ENCODE results near the gene SUGT1. TPM values are rescaled to one million over a fixed set of nuclear protein-coding genes. Genes with fewer than 3 reads are reported as not detected.
A peak's percentile ranks its signal among the peaks of the same experiment; 100 is the strongest.
"Not testable (repeated sequence)": the region's sequence is repeated elsewhere in the genome, so short reads cannot be mapped to it uniquely, and the experiment has no call there.

The SUGT1 gene
- 38.6 and 38.7 TPM in 2 replicates for total RNA-seq

DNA sequence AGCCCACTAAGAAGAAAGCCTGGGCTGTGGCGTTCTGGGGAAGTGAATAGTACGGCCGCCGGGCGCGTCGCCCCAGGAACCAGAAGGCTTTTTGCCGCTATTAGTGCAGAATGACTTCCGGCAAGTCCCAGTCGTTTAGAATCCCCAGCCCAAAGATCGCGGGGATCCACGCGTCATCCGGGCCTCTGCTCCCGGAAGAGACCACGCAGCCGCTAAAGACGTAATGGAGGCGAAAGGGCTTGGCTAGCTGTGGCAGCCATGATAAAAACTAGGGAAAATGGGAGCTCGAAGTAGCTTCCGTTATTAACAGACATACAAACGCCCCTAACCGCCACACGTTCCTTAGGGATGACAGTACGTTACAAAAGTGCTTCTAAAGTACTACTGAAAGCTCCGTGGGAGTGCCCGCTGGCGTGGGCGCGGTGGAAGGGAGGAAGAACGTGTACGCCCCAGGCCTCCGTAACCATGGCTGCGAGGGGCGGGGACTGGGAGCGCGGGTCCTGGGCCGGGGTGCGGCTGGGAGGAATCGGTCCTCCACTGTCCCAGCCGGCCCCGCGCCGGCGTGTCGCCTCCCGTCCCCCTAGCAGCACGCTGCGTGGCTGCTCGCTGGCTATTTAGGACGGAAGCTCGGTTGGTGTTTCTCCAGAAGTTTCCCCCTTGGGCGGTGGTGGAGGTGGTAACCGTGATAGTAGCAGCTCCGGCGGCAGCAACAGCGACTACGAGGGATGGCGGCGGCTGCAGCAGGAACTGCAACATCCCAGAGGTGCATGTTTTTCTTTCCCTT, at the start of gene SUGT1:
SUGT1 (plus strand) TSS at position 641 of the 784 bp plus-strand sequence; CDS start at position 726, 85 bp downstream.
- H3K4me1 Mint-ChIP-seq = peaks cover 11% of the 10 kb centered on the region
- ATAC-seq (ENCODE audit: low read depth) = peak; percentile 94
- peak; percentile 96 for DNase-seq
- POLR2A ChIA-PET = interaction anchor here (0.7 to 3.0 kb wide), 13 partner anchors 13 to 1200 kb away, joined by 3 to 98 read pairs (median 7); partner anchors contain the start of genes INTS6 and VPS36
- no peaks in the 10 kb centered on the region for H3K27me3 Mint-ChIP-seq
- H3K27ac Mint-ChIP-seq = no peak within 1 kb of the TSS
- intact Hi-C loops (cut with micrococcal nuclease) = loop anchor here (1.0 to 2.0 kb wide), 8 partner anchors 13 to 1200 kb away; partner anchors contain the start of genes ALG11, CKAP2, INTS6 and VPS36
- no peak within 1 kb of the TSS for H3K4me3 Mint-ChIP-seq
- no peak for TF ChIP-seq CTCF (IDR thresholded peaks at IDR 0.05)
- no peaks in the 10 kb centered on the region for H3K9me3 Mint-ChIP-seq
- peaks cover 27% of the 10 kb centered on the region for H3K36me3 Mint-ChIP-seq (ENCODE audit: low read depth)
- CTCF ChIA-PET = interaction anchor here (0.9 to 2.7 kb wide), 4 partner anchors 12 to 204 kb away, joined by 3 to 18 read pairs (median 16); partner anchors contain the start of gene VPS36

DNA sequence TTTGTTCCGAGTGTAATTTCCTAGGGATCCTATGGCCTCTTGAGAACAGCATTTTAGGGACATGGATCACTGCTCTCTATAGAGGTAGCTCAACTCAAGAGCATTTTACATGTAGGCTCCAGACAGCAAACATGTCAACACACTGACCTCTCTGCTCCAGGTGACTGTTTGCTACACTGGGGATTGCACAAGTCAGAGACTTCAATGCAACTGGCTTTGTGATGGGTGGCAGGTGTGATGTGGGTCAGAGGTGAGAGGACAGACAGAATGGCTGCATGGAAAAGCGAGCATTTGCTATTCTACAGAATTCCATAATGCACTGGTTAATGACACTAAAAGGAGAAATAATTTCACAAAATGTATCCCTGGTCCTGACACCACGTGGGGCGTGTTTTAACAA, 49.3 kb upstream of the SUGT1 start:
- H3K9me3 Mint-ChIP-seq; H3K36me3 Mint-ChIP-seq (ENCODE audit: low read depth); ATAC-seq (ENCODE audit: low read depth); DNase-seq; H3K4me1 Mint-ChIP-seq; intact Hi-C loops (cut with micrococcal nuclease); H3K27ac Mint-ChIP-seq; H3K4me3 Mint-ChIP-seq; POLR2A ChIA-PET; CTCF ChIA-PET: not testable (repeated sequence)
- peaks cover 15% of the 10 kb centered on the region for H3K27me3 Mint-ChIP-seq

DNA sequence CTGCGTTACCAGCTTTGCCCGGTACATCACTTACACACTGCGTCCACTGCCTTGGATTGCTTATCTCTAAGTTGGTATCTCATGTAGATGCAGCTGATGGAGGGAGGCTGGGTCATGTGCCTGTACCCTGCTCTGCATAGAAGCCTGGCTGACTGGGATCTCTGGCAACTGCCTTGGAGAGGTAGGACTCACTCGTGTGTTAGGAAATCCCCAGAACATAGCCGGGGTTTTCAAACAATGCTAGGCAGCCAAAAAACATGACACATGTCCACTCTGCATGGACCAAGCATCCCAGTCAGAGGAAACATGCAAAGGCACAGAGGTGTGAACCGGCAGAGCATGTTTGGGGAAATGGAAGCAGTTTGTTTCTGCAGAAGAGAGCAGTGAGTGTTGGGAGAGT, 46.5 kb upstream of the SUGT1 start:
- H3K4me1 Mint-ChIP-seq; CTCF ChIA-PET; H3K36me3 Mint-ChIP-seq (ENCODE audit: low read depth); intact Hi-C loops (cut with micrococcal nuclease); H3K9me3 Mint-ChIP-seq; DNase-seq; H3K4me3 Mint-ChIP-seq; ATAC-seq (ENCODE audit: low read depth); H3K27ac Mint-ChIP-seq: not testable (repeated sequence)
- peaks cover 14% of the 10 kb centered on the region for H3K27me3 Mint-ChIP-seq
- POLR2A ChIA-PET = interaction anchor here (0.5 kb wide), 1 partner anchor 41 kb away, joined by 3 read pairs; no protein-coding TSS in a partner anchor

DNA sequence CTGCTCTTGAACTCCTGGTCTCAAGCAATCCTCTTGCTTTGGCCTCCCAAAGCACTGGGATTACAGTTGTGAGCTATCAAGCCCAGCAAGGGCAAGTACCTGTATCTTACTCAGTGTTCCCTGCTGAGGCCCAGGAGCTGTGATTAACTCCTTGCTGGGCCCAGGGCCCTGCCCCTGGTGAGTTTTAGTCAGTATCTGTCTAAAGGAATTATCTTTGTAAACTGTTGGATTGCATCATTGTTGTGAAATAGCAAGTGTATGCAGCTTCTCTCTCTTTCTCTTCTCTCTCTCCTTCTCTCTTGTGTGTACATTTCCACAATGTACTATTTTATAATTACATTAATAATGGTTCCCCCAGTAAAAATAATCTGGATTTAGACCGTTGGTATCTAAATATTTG, 45.8 kb upstream of the SUGT1 start:
- POLR2A ChIA-PET = interaction anchor here (0.5 kb wide), 1 partner anchor 40 kb away, joined by 3 read pairs; no protein-coding TSS in a partner anchor
- ATAC-seq (ENCODE audit: low read depth); DNase-seq; H3K4me1 Mint-ChIP-seq; H3K27ac Mint-ChIP-seq; H3K4me3 Mint-ChIP-seq; H3K36me3 Mint-ChIP-seq (ENCODE audit: low read depth); intact Hi-C loops (cut with micrococcal nuclease); H3K9me3 Mint-ChIP-seq: not testable (repeated sequence)
- H3K27me3 Mint-ChIP-seq = peaks cover 18% of the 10 kb centered on the region
- CTCF ChIA-PET = interaction anchor here (3.0 kb wide), 1 partner anchor 202 kb away, joined by 16 read pairs; no protein-coding TSS in a partner anchor

GRCh38 chr13:52608184-52608583, 44.5 kb upstream of the SUGT1 start:
- H3K36me3 Mint-ChIP-seq (ENCODE audit: low read depth); H3K4me3 Mint-ChIP-seq; DNase-seq; H3K4me1 Mint-ChIP-seq; H3K9me3 Mint-ChIP-seq; ATAC-seq (ENCODE audit: low read depth); H3K27ac Mint-ChIP-seq; intact Hi-C loops (cut with micrococcal nuclease): not testable (repeated sequence)
- peaks cover 20% of the 10 kb centered on the region for H3K27me3 Mint-ChIP-seq
- POLR2A ChIA-PET = interaction anchor here (1.2 kb wide), 1 partner anchor 44 kb away, joined by 3 read pairs; the partner anchor contains the start of gene SUGT1
- CTCF ChIA-PET = interaction anchor here (3.0 kb wide), 1 partner anchor 201 kb away, joined by 16 read pairs; no protein-coding TSS in a partner anchor

GRCh38 chr13:52609013-52609606, 43.5 kb upstream of the SUGT1 start:
- H3K9me3 Mint-ChIP-seq; H3K4me3 Mint-ChIP-seq; intact Hi-C loops (cut with micrococcal nuclease); H3K36me3 Mint-ChIP-seq (ENCODE audit: low read depth); H3K4me1 Mint-ChIP-seq; DNase-seq; H3K27ac Mint-ChIP-seq: not testable (repeated sequence)
- H3K27me3 Mint-ChIP-seq = peaks cover 20% of the 10 kb centered on the region
- POLR2A ChIA-PET = interaction anchor here (1.2 kb wide), 1 partner anchor 43 kb away, joined by 3 read pairs; the partner anchor contains the start of gene SUGT1
- CTCF ChIA-PET = interaction anchor here (1.4 to 3.0 kb wide), 2 partner anchors 200 to 359 kb away, joined by 7 to 16 read pairs; no protein-coding TSS in a partner anchor
- peak; percentile 49 for ATAC-seq (ENCODE audit: low read depth)

DNA sequence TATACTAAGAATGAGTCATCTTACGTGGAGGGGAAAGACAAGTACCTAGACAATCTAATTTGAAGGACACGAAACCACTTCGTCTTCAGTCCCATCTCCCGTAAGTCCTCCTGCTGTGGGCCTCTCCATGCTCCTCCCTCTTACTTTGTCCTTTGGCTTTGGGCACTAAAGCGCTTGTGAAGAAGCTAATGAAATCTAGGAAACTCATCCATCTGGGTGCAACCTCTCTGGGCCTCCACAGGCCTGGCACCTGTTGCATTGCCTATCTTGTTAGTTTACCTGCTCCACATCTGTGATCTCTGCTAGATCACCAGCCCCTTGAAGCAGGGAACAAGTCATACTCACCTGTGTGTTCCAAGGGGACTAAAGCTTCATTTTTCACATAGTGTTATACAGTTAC, 42.5 kb upstream of the SUGT1 start:
- ChIA-PET CTCF (interaction anchor here (0.8 to 0.9 kb wide), 2 partner anchors 357 to 358 kb away, joined by 3 to 5 read pairs; no protein-coding TSS in a partner anchor), POLR2A (interaction anchor here (0.7 kb wide), 1 partner anchor 155 kb away, joined by 3 read pairs; no protein-coding TSS in a partner anchor)
- peaks cover 20% of the 10 kb centered on the region for H3K27me3 Mint-ChIP-seq
- H3K36me3 Mint-ChIP-seq (ENCODE audit: low read depth); ATAC-seq (ENCODE audit: low read depth); H3K4me1 Mint-ChIP-seq; intact Hi-C loops (cut with micrococcal nuclease); H3K4me3 Mint-ChIP-seq; H3K9me3 Mint-ChIP-seq; DNase-seq; H3K27ac Mint-ChIP-seq: not testable (repeated sequence)

Measured in activated B cell treated with CpG ODN at 0.5 μM for 24 hours (primary cell).